GM18951 (cell line): ENCODE data around the gene HOXA3.

Experiments used
- POLR2A ChIP-seq: IDR thresholded peaks from 4 replicates; pipeline ENCODE4 v1.6.1; 2011; ENCODE audit warnings: mild to moderate bottlenecking; ENCODE audit not compliant: insufficient read length, insufficient read depth; ENCODE audit errors: extremely low read depth
- in situ Hi-C: fragments of 300-500 bp; cut with MboI; formaldehyde crosslinking; loops from one replicate; pipeline ENCODE4 v1.12.0; 2022; ENCODE audit warnings: low sequenced_read_pairs, mixed read lengths, inconsistent platforms; ENCODE audit not compliant: unreplicated experiment

HOXA3 gene

DNA sequence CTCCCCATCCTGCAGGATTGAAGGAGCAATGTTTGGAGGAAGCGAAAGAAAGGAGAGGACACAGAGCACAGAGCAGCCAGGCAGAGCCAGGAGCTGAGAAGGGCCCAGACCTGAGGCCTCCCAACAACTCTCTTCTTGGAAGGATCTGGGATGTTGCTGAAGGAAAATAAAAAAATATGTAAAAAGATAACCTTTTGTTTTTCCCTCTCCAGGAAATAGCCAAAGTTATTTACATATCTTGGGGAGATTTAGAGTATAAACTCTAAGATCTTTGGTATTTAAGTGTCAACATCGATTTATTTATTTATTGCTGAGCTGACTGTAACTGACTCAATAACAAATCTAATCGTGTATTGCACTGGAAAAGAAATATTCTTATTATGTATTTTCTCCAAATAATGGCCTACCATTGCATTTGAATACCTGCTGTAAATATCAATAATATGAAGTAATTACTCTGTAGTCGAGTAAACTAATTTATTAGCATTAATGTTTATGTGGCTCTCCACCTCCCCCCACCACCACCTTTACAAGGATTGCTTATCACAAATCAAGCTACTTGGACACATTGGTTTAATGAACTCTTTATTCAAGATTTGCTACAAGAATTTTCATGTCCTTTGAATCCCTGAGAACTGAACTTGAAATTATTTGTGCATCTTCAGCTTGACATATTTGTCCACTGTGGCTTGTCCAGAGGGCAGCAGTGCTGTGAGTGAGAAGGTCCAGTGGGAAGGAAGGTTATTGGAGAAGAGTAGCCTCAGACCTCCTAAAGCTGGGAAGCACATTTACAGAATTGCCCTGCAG, 34.5 kb upstream of the HOXA3 start:
- no peak for TF ChIP-seq POLR2A
- in situ Hi-C loops: no loop called here

DNA sequence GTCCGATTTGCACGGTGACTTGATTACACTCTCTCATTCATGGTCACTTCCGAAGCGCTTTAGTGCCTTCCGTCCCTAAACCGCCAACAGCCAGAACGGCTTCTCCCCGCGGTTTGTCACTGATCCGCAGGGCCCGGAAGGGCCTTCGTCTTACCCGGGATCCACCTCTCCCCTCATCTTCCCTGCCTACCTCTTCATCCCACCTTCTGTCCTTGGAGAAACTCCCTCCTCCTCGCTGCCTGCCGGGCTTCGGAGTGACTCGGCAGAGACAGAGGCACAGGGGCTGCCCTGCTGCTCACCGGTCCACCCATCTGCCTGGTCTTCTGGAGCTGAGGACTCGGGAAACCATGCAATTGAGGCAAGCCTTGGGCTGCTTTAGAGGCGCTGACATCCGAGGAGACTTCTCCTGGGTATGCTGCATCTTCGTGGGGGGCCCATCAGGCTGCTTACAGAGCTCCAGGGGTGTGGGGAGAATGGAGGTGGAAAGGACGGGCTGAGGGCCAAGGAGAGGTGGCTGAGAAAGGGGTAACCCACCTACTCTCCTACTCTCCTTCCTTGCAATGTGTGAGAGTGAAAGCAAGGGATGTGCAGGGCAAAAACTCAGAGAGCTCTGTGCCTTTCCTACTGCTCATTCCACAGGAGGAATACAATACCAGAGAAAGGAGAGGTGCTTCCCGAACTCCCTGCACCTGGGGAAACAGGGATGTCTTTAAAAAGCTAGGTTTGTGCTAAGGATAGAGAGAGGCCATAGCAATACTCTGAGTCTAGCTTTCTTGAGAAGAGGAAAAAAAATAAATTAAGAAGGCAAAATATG, 33.7 kb upstream of the HOXA3 start:
- in situ Hi-C loops: no loop called here
- no peak for TF ChIP-seq POLR2A

DNA sequence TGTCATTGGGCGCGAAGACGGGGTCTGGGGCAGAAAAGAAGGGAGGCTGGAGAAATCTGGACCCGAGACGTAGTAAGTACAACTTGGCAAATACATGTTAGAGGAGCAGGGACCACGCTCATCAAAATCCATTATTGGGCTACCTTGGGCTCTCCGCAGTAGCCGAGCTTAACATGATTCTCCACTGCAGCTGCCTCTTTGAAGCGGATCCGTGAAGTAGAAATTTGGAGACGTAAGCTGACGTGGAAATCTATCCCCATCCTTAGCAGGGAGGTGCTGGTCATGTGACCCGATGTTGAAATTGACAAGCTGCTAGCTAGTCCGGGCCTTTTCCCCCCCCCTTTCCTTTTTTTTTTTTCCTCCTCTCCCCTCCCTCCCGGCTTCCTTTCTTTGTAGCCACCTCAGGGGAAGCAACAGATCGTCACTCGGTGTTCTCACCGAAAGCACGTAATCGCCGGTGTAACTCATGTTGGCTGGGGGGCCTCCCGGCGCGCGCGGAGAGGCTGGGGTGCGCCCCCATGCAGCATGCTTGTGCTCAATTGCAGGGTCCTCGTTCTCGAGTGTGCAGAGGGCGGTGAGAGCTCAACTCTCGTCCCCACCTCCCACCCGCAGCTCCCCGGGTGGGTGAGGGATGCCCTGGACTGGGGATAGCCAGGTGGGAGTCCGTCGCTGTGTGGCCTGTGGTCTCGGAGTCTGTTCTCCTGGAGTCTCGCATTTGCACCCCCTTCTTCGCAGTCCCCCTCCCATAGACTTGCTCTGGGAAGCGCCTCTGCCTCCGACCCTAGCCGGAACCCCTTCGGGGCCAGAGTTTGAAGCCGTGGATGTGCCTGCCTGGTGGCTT, 32.9 kb upstream of the HOXA3 start, which contains the start of gene HOXA11:
TSS of gene HOXA11 (minus strand) at position 220 of the 841 bp plus-strand sequence. CDS start at position 132, 88 bp downstream.
- in situ Hi-C loops: no loop called here
- no peak for TF ChIP-seq POLR2A

GRCh38 chr7:27184337-27185012, 32.1 kb upstream of the HOXA3 start:
- in situ Hi-C loops: no loop called here
- TF ChIP-seq POLR2A: no peak

DNA sequence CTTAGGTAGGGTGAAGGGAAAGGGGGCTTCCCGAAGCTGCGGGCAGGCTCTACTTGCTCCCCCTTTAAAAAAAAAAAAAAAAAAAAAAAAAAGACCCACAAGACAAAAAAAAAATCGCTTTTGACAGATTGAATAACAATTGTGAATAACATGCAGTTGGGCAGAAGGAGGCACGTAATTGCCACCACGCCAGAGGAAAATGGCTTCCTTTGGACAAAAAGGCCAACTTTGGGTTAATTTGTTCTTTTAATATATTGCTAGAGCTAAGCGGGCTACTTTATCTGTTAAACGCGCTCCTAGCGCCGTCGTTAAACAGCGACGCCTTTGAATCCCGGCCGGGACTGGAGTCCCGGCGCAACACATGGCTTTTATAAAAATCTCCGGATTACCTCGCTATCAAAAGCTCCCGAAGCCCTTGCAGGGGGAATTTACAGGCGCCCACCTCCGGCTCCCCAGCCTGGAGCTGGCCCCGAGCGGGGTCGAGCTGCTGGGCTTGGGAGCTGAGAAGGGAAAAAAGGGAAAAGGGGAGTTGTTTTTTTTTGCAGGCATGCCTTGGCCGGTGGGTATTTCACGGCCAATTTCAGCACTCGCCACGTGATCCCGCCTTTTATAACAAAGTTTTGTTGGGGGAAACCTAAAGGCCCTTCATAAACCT, 31.4 kb upstream of the HOXA3 start:
- in situ Hi-C loops: no loop called here
- no peak for TF ChIP-seq POLR2A

DNA sequence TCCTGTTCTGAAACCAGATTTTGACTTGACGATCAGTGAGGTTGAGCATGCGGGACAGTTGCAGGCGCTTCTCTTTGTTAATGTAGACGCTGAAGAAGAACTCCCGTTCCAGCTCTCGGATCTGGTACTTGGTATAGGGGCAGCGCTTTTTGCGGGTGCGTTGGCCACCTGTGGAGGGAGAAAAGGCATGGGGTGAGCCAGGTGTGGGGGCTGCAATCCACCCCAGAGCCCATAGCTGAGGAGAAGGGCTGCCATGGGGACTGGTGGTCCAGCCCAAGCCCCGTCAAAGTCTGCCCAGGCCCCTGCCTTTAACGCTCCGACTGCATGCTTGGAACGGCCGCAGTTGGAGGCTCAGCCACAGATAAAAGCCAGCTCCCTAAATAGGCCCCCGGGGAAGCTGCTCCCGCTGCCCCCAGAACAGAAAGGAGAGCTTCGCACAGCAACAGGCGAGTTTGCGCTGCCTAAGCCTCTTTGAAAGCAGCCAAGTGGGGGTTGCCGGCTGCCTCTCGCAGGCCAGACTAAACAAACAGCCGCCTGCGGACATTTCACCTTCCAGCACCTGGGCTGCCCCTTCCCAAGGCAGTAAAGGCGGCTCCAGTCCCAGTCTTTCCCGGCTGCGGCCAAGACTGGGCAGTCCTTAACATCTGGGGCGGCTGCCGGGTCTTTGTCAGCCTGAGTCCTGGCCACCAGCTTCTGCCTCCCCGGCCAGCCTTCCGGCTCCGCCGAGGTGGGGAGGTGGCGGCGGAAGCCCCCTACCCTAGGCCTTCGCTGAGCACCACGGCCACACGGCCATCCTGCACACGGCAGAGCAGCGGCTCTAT, 30.7 kb upstream of the HOXA3 start:
- no peak for TF ChIP-seq POLR2A
- in situ Hi-C loops: no loop called here

- no peak for TF ChIP-seq POLR2A
- in situ Hi-C loops: no loop called here
Measured at GRCh38 chr7:27182285-27182841, 30.0 kb upstream of the HOXA3 start.

DNA sequence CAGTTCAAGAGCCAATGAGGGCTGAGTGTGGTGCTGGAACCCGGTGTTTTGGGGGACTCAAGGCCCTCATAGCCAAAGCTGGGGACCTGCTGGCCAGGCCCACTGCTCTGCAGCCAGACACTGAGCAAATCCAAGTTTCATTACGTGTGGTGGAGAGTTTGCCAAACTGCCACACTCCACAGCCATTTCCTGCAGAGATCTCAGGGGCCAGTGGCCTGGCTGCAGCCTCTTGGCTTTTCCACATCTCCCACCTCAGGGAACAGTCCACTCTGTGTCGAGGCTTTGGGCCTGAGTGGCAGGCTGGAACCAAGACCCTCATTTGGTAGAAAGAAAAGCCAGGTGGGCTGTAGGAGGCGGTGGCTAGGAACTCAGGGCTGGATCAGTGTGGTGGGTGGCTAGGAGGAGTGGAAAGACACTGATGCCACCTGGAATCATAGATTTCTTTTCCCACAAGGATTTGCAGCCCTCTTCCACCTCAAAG, 29.5 kb upstream of the HOXA3 start:
- in situ Hi-C loops: no loop called here
- no peak for TF ChIP-seq POLR2A

DNA sequence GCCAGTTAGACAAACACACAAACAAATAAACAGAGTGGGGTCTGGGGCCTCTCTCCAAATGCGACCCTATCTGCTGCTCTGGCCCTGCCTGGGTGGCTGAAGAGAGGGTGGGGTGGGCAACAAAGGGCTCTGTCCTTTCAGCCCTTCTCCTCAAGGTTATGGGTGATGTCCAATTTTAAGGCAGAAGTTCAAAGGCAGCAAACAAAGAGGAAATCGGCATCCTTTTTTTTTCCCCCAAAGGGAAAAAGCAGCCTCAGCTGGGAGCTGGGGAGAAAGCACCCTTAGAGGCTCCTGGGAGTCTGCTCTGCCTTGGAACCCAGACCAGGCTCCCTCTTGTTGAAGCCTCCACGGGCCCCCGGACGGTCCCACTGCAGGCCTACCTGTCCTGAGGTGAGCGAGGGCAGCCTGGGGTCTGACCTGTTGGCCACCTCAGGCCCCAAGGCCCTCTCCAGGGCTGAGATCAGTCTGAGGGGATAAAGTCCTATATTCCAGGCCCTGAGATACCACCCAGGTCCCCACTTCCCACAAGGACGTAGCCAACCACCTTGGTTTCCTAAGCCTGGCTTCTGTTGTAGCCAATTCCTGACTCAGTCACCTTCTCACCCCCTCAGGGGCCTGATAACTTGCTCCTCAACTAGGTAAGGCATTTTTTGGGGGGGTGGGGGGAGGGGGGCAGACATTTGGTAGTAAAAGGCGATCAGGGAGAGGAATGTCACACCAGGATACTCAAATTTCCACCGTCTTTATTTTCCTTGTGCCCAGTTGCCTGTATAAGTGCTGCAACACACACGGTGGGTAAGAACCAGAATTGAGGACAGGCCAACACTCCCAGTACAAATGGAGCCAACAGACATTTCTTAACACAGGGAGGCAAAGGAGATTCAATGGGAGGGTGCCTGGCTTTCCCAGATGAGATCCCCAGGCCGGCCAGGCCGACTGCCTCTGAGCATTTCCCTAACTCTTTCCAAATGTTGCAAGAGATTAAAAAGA, 28.3 kb upstream of the HOXA3 start:
- no peak for TF ChIP-seq POLR2A
- in situ Hi-C loops: no loop called here

- in situ Hi-C loops: loop anchor here (10.0 kb wide), 1 partner anchor 1325 kb away; no protein-coding TSS in a partner anchor
- no peak for TF ChIP-seq POLR2A
Measured at GRCh38 chr7:27179503-27180430, 27.4 kb upstream of the HOXA3 start.
